Tibial nerve (tissue), 4 donors: Measurements from ENCODE around the gene DPEP3.

Experiments
- CTCF ChIP-seq, 5 experiments: fragments of 200-600 bp in 3 of 5; fragments of 450-650 bp in 2 of 5; sonication (generic) in 3 of 5; IDR thresholded peaks; one replicate each; pipeline ENCODE4 v1.5.1; 2016 to 2019; ENCODE audit warnings: antibody characterized with exemption in 5 of 5, mild to moderate bottlenecking in 3 of 5, moderate library complexity in 2 of 5
- EP300 ChIP-seq, 2 donors: sonication (generic); formaldehyde crosslinking; IDR thresholded peaks; one replicate each; pipeline ENCODE4 v1.6.1; 2017; ENCODE audit warnings: antibody characterized with exemption in 2 of 2, mild to moderate bottlenecking in 1 of 2
- POLR2A ChIP-seq, 2 donors: fragments of 450-650 bp; IDR thresholded peaks; one replicate each; pipeline ENCODE4 v1.6.1; 2017; ENCODE audit warnings: antibody characterized with exemption in 2 of 2, mild to moderate bottlenecking in 2 of 2, moderate library complexity in 2 of 2

GRCh38 chr16:67987460-67988160 lies 7.3 kb upstream of the DPEP3 start:
- no peak for TF ChIP-seq CTCF (IDR thresholded peaks at IDR 0.05)
- TF ChIP-seq EP300 (IDR thresholded peaks at IDR 0.05) = no peak
- no peak for TF ChIP-seq POLR2A (IDR thresholded peaks at IDR 0.05)
